PFSK-1 (cell line): Measurements from ENCODE around the gene FBXO34.

Experiments
- FOXP2 ChIP-seq: optimal IDR thresholded peaks from 2 replicates; pipeline ENCODE3; 2011; ENCODE audit warnings: borderline replicate concordance, control low read depth, inconsistent platforms; ENCODE audit not compliant: insufficient read depth; ENCODE audit errors: extremely low read length, extremely low read depth
- POLR2AphosphoS5 ChIP-seq: IDR thresholded peaks from 2 replicates; pipeline ENCODE4 v1.6.1; 2012; ENCODE audit warnings: low read depth, mild to moderate bottlenecking, control low read depth, low read length, moderate library complexity
- SIN3A ChIP-seq: IDR thresholded peaks from 2 replicates; pipeline ENCODE4 v1.6.1; 2012; ENCODE audit warnings: mild to moderate bottlenecking, low read length, moderate library complexity, borderline replicate concordance; ENCODE audit not compliant: insufficient read depth
- TAF1 ChIP-seq: IDR thresholded peaks from 2 replicates; pipeline ENCODE4 v1.6.1; 2012; ENCODE audit warnings: low read length, control low read depth, borderline replicate concordance; ENCODE audit not compliant: insufficient read depth
- TF ChIP-seq, protein P1 (sequence below), 2 experiments: IDR thresholded peaks; 2 replicates each; pipeline versions ENCODE4 v1.6.1 to v1.8.0; 2011 to 2012; ENCODE audit warnings: low read depth in 2 of 2, low read length in 2 of 2, control low read depth in 1 of 2, inconsistent platforms in 1 of 2, mild to moderate bottlenecking in 1 of 2, moderate library complexity in 1 of 2; ENCODE audit not compliant: insufficient read depth in 1 of 2

FBXO34 gene

DNA sequence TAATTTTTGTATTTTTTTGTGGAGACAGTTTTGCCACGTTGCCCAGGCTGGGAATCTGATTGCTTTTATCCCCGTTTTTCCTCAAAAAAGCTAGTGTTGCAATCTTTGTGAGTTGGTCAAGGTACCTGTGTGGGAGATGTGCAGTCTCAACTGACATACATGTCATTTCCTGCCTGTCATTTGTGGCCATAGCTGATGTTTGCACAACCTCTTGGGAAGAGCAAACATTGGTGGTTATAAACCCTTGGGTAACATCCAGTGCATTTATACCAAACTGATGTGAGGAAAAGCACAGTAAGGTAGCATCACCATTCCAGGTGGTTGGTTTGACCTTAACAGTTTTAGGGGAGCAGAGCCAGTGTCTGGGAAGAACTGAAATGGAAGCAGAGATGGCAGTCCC is 85.7 kb downstream of the FBXO34 start:
- no peak for TF ChIP-seq FOXP2
- TF ChIP-seq SIN3A, result no peak
- no peak for TF ChIP-seq POLR2AphosphoS5
- TF ChIP-seq TAF1, result no peak
- TF ChIP-seq, protein P1, sequence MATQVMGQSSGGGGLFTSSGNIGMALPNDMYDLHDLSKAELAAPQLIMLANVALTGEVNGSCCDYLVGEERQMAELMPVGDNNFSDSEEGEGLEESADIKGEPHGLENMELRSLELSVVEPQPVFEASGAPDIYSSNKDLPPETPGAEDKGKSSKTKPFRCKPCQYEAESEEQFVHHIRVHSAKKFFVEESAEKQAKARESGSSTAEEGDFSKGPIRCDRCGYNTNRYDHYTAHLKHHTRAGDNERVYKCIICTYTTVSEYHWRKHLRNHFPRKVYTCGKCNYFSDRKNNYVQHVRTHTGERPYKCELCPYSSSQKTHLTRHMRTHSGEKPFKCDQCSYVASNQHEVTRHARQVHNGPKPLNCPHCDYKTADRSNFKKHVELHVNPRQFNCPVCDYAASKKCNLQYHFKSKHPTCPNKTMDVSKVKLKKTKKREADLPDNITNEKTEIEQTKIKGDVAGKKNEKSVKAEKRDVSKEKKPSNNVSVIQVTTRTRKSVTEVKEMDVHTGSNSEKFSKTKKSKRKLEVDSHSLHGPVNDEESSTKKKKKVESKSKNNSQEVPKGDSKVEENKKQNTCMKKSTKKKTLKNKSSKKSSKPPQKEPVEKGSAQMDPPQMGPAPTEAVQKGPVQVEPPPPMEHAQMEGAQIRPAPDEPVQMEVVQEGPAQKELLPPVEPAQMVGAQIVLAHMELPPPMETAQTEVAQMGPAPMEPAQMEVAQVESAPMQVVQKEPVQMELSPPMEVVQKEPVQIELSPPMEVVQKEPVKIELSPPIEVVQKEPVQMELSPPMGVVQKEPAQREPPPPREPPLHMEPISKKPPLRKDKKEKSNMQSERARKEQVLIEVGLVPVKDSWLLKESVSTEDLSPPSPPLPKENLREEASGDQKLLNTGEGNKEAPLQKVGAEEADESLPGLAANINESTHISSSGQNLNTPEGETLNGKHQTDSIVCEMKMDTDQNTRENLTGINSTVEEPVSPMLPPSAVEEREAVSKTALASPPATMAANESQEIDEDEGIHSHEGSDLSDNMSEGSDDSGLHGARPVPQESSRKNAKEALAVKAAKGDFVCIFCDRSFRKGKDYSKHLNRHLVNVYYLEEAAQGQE (IDR thresholded peaks at IDR 0.05; ENCODE audit: insufficient read depth in 1 of 2, low read depth in 2 of 2, low read length in 2 of 2), result no peak

DNA sequence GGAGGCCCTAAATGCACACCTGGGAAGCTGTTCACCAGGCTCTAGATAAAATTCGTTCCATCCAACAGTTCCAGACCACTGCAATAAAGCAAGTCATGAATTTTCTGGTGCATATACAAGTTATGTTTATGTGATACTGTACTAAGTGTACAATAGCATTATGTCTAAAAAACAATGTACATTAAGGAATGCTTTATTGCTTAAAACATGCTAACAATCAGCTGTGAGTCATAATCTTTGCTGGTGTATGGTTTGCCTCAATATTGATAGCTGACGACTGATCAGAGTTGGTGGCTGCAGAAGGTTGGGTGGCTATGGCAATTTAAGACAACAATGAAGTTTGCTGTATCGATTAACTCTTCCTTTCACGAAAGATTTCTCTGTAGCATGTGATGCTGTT is 88.1 kb downstream of the FBXO34 start:
- TF ChIP-seq TAF1 (no peak), SIN3A (no peak), POLR2AphosphoS5 (no peak), FOXP2 (no peak)
- TF ChIP-seq, protein P1 (IDR thresholded peaks at IDR 0.05; ENCODE audit: insufficient read depth in 1 of 2, low read depth in 2 of 2, low read length in 2 of 2), result no peak

DNA sequence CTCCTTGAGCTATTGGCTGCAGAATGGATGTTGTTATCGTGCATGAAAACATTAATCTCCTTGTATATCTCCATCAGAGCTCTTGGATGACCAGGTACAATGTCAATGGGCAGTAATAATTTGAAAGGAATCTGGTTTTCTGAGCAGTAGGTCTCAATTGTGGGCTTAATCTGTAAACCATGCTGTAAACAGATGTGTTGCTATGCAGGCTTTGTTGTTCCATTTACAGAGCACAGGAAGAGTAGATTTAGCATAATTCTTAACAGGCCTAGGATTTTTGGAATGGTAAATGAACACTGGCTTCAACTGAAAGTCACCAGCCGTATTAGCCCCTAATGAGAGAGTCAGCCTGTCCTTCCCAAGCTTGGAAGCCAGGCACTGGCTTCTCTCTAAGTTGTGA is 90.0 kb downstream of the FBXO34 start:
- TF ChIP-seq SIN3A (no peak), FOXP2 (no peak), TAF1 (no peak), POLR2AphosphoS5 (no peak)
- TF ChIP-seq, protein P1 (IDR thresholded peaks at IDR 0.05; ENCODE audit: insufficient read depth in 1 of 2, low read depth in 2 of 2, low read length in 2 of 2), result no peak

DNA sequence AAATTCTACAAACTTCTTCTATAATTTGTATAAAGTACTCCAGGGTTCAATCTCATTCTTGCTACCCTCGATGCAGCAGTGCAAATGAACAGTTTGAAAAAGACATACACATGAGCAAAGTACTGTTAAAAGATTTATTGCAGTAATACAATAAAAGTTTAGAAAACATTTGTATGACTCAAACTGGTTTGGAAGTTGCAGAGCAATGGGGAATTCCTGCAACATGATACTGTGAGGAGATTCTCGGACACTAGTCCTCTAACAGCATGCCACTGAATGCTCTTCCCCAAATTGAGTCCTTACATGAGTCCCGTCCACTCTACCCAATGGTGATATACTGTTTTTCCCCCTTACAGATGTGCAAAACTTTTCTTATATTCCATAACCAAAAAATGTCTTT is 95.0 kb downstream of the FBXO34 start:
- no peak for TF ChIP-seq TAF1
- no peak for TF ChIP-seq SIN3A
- TF ChIP-seq FOXP2, result no peak
- TF ChIP-seq, protein P1 (IDR thresholded peaks at IDR 0.05; ENCODE audit: insufficient read depth in 1 of 2, low read depth in 2 of 2, low read length in 2 of 2), result no peak
- no peak for TF ChIP-seq POLR2AphosphoS5

DNA sequence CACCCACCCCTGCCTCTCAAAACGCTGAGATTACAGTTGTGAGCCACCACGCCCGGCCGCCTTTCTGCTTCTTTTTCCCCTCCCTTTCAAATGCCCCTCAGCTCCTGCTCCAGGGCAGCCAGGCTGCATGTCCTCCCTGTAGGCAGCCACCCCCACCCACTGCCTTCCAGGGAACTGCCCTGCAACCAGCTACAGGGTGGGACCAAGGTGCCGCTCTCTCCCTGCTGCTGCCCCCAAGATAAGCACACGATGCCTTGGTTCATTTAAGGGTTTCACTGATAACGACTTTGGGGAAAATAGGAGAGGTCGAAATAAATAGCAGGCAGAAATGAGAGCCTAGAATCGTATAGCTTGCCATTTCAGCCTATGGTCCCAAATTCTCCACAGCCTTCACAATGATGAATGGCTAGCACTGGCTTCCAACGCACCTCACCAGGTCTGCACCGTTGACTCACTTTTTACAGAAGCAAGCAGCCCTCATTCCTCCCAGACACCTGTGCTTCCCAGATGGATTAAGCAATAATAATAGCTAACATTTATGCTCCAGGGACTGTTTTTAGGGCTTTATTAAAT is 99.7 kb downstream of the FBXO34 start:
- TF ChIP-seq FOXP2 (no peak), POLR2AphosphoS5 (no peak), SIN3A (no peak), TAF1 (no peak)
- TF ChIP-seq, protein P1 (IDR thresholded peaks at IDR 0.05; ENCODE audit: insufficient read depth in 1 of 2, low read depth in 2 of 2, low read length in 2 of 2), result no peak
